ENCODE results near the gene TEX264.
"Not testable (repeated sequence)": the region's sequence is repeated elsewhere in the genome, so short reads cannot be mapped to it uniquely, and the experiment has no call there.

The TEX264 gene

DNA sequence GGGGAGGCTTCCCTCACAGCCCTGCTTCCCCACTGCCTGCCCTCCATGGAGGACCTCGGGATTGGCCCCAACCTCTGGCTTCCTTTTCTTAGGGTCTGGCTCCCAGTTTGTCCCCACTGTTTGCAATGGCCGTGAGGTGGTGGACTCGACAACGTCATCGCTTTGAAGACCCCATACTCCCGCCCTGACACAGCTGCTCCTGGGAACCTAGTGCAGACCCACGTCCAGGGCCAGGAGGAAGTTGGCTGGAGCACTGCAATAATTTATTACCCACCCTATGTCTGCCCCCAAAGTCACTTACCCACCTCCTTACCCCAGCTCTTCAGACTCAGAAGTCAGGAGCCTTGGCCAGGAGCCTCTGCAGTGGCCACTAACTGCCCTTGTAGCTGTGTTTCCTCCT is 46.9 kb downstream of the TEX264 start:
- no peak for DNase-seq

DNA sequence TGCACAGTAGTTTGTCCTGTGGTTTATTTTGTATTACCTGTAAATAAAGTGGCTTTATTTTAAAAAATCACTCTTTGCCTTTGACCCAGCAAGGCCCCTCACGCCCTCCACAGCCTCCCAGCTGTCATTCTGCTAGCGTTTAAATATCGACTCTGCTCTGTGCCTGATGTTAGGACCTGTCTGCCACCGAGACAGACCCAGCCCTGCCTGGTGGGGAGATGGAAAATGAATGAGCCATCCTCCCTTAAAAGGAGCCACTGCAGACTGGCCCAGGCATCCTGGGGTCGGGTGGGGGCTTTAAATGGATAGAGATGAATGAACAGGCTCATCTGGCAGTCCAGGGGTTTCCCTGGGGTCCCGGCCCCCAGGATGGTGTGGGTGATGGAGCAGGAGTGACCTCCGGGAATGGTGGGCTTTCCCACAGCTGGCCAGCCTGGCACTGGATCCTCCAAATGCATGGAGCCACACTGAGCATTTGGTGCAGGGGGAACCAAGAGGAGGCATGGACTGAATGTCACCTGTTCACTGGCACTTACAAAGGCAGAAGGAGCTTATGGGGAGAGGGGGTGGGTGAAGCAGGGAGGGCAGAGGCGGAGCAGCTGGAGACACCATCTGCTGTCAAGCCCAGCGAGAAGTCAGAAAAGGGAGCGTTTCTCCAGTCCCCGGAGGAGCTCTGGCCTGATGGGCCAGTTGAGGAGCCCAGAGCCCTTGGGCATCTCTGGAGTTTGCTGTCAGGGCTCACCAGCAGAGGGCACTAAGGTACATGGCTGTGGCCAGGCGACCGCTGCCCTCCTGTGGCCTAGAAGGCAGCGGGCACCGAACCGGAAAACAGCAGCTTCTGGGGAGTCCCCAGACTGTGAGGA is 47.7 kb downstream of the TEX264 start:
- DNase-seq, result peak; percentile 28

DNA sequence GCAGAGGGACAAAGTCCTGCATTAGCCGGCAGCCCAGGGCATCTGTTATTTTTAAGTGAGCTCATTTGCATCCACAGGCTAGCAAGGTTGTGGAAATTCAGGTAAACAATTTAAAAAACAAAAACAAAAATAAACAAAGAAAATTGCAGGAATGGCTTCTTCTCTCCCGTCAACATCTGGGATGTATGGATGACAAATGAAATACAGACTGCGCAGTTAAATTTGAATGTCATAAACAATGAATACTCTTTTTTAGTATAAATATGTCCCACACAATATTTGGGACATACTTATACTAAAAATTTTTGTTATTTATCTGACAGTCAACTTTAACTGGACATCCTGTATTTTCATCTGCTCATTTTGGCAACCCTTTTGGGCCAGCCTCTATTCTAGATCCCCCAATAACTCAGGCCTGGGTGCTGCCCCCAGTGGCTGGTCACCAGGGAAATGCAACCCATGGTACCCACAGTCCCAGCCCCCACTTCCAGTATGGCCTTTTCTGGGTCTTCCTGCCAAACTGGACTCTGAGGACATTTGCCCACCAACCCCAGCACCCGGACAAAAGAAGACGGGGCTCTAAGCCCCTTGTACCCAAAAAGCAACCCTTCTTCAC is 48.5 kb downstream of the TEX264 start:
- no peak for DNase-seq

DNA sequence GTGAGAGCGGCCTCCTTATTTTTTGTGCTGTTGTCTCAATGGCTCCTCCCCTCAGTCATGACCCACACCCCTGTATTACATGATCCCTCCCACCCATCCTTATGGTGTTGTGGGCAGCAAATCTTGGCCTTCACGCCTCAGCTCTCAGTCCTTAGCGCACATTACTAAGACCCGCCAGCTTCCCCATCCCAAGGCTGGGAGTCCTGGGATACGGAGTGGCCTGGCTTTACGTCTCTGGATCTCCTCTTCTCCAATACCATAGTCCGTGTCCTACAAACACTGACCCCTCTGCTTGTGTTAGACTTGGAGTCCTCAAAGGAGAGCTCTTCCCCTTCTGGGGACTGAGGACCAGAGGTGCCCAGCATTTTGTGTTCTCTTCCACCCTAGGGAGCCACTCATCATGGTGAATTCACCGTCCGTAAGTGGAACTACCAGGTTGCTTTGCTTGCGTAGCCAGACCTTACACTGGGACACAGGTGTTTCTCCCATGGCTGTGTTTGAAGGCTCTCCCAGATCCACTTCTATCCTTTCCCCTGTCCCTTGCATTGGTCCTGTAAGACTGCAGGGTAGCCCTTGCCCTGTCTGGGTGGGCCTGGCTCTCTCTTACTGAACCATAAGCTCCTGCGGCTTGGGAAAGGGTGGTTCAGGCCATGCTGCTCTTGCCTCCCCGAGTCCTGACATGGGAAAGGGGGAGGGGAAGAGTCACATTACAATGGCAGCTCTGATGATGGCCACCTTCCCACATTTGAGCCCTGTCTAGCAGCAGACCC is 49.4 kb downstream of the TEX264 start:
- no peak for DNase-seq

DNA sequence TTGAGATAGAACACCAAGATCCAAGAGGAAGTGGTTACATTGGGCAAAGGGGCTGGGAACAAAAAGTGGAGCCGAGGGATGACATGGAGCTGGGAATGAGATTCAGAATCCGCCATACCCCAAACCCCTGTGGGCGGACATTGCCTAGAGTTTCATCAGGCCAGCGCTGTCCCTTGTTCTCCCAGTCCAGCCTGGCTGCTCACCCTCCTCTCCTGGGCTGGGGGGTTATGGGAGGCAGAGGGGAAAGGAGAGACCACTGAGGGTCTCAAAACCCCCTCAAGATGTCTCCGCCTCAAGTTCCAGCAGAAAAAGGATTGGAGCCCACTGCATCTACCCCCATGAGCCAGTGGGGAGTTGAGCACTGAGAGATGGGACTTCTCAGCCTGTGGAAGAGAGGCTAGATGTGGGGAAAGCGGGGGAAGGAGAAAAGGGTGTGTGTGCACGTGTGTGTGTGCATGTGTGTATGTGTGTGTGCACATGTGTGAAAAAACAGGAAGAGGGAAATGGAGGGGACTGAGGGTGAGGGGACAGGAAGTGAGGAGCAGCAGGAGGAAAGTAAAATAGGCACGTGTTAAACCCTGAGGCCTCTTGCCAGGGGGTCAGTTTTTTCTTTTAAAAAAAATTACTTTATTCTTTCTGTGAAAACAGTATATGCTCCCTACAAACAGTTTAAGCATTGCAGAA is 50.2 kb downstream of the TEX264 start:
- DNase-seq, result no peak

DNA sequence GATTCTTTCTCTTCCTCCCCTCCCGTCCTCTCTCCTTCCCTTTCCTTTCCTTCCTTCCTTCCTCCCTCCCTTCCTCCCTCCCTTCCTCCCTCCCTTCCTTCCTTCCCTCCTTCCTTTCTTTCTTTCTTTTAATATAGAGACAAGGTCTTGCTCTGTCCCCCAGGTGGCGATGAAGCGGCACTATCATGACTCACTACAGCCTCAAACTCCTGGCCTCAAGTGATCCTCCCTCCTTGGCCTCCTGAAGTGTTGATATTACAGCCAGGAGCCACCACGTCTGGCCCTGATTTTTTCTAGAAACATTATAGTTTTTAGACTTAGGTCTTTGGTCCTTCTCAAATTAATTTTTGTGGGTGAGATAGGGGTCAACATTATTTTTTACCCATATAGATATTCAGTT is 51.3 kb downstream of the TEX264 start:
- DNase-seq, result no peak

DNA sequence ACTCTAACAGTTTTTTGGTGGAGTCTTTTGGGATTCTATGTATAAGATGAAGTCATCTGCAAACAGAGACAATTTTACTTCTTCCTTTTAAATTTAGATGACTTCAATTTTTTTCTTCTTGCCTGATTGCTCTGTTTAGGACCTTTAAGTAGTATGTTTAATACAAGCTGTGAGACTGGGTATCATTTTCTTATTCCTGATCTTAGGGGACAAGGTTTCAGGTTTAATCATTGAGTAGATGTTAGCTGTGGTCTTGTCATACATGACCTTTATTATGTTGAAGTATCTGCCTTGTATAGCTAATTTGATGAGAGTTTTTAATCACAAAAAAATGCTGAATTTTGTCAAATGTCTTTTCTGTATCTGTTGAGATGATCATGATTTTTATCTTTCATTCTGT is 56.4 kb downstream of the TEX264 start:
- DNase-seq, result no peak

DNA sequence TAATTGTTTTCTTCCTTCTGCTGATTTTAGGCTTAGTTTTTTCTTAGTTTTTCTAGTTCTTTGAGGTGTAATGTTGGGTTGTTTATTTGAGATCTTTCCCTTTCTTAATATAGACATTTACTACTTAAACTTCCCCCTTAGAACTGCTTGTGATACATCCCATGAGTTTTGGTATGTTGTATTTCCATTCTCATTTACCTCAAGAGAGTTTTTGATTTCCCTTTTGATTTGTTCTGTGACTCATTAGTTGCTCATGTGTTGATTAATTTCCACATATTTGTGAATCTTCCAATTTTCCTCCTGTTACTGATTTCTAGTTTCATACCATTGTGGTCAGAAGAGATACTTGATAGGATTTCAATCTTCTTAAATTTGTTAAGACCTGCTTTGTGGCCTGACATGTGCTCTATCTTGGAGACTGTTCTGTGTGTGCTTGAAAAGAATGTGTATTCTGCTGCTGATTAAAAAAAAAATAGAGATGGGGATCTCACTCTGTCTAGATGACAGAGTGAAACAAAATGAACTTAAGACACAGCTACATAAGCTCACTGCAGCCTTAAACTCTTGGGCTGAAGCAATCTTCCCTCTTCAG is 58.1 kb downstream of the TEX264 start:
- DNase-seq, result peak; percentile 3

DNA sequence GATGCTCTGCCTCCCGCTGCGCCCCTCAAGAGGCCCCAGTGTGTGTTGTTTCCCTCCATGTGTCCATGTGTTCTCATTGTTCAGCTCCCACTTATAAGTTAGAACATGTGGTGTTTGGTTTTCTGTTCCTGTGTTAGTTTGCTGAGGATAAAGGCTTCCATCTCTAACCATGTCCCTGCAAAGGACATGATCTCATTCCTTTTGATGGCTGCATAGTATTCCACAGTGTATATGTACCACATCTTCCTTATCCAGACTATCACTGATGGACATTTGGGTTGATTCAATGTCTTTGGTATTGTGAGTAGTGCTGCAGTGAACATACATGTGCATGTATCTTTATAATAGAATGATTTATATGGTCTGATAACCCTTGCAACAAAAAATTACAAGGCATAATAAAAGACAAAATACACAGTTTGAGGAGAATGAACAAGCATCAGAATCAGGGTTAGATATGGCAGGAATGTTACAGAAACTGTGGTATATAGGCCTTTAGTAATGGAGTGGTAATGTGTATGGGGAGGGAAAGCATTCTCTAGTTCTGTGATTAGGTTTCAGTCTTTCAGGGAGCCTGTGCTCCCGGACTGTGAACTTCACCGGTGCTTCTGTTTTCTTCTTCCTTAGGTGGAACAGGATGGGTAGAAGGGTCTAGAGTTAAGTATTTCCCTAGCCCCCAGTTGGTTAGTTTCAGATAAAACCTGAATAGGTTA is 63.0 kb downstream of the TEX264 start:
- DNase-seq, result no peak

DNA sequence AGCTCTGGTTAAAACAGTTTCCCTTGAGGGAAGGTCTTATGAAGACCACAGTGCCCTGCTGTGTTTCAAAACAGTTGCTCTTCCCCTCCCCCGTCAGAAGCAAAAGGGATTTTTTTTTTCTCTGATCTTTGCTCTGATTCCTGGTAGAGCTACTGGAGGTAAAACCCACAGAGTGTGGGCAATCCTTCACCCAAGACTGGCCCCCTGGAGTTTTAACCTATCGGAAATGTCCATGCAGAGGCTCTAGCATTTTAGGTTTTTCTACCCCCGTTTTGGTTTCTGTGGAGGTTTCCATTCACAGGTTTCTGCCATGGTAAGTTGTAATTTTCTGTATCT is 63.5 kb downstream of the TEX264 start:
- no peak for DNase-seq

DNA sequence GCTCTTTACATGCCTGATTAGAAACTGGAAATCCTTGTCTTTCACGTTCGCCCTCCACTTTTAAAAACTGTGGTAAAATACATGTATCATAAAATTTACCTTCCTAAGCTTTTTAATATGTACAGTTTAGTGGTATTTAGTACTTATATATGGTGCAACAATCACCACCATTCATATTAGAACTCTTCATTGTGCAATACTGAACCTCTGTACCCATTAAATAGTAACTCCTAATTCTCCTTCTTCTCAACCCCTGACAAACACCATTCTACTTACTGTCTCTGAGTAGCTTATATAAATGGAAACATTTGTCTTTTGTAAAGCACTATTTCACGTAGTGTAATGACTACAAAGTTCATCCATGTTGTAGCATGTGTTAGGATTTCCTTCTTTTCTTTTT is 64.0 kb downstream of the TEX264 start:
- no peak for DNase-seq

DNA sequence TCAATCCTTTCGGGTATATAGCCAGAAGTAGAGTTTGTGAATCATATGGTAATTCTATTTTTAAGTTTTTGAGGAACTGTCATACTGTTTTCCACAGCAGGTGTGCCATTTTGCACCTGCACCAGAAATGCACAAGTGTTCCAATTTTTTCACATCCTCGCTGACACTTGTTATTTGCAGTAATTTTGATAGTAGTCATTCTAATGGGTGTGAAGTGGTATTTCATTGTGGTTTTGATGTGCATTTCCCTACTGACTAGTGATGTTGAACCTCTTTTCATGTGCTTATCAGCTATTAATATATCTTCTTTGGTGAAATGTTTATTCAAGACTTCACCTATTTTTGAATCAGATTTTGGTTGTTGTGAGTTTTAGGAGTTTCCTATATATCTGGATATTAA is 64.9 kb downstream of the TEX264 start:
- DNase-seq, result no peak

DNA sequence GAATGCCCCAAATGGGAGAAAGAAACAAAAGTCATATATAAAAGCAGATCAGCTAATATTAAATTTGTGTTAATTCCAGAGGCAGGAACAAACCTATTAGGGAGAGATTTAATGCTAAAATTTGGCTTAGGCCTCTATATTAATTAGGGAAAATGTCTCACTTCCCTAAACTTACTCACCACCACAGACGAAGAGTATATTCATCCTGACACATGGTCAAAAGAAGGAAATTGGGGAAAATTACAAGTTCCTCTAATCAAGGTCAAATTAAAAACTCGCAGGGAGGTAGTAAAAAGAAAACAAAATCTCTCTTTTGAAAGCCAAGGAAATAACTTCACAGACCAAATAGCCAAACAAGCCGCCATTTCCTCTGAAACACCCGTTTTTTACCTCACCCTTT is 68.1 kb downstream of the TEX264 start:
- no peak for DNase-seq

DNA sequence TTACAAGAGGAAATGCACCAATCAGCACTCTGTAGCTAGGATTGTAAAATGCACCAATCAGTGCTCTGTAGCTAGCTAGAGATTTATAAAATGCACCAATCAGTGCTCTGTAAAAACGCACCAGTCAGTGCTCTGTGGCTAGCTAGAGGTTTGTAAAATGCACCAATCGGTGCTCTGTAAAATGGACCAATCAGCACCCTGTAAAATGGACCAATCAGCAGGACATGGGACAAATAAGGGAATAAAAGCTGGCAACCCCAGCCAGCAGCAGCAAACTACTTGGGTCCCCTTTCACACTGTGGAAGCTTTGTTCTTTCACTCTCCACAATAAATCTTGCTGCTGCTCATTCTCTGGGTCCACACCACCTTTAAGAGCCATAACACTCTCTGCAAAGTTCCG is 71.3 kb downstream of the TEX264 start:
- DNase-seq, result not testable (repeated sequence)

DNA sequence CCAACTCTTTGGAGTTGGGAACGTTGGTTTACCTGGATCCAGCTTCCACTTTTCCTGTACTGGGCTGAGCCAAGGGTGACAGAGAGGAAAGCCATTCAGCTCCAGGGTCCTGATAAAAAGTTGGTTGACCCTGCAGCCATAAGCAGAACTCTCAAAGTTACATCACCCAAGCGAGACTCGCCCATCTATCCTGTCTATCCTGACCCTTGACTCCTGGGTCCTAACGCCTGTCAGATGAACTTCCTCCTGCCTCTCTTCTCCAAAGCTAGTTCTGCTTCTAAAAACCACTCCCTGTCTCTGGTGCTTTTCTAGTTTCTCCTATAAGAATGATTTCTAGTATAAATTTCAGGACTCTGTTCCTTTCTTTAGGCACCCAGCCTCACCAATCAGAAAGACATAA is 71.9 kb downstream of the TEX264 start:
- DNase-seq, result not testable (repeated sequence)

DNA sequence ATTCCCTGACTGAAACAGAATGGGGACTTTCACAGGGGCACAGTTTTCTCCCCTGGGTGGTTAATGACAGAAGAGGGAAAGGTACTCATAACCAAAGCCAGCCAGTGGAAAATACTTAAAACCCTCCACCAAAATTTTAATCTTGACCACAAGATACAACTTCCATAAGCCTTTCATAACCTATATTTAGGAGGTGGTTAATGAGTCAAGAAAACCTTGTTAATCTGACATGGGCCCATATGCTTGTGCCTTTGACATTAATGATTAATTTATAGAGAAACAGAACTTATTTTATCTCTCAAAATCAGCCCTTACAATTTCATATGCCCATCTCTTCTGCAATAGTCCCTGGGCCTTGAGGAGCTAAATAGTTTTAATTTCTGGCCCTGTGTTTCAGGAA is 76.8 kb downstream of the TEX264 start:
- DNase-seq, result no peak

DNA sequence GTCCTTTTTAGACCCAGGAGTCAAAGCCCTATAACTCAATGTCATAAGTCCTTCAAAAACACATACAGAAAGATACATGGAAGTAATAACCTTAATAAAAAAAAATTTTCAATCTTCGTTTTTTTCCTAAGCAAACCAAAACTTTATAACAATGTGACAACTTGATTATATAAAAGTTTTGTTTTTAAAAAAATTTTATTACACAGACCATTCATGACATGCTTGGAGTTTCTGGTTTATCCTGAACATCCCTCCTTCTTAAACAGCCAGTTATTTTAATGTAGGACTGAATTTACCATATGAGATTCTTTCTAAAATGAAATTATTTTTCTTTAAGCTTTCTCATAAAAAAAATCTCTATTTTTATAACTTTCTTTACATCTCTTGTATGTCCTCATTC is 77.3 kb downstream of the TEX264 start:
- DNase-seq, result no peak

DNA sequence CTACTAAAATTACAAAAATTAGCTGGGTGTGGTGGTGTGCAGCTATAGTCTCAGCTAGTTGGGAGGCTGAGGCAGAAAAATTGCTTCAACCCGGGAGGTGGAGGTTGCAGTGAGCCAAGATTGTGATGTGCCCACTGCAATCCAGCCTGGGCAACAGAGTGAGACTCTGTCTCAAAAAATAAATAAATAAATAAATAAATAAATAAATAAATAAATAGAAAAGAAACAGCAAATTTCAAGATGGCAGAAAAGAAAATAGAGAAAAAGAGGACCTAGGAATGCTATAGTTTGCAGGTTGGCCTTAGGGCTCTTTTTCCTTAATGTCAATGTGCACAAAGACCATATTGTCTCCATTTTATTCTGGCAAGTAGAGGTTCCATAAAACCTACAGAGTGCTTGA is 79.8 kb downstream of the TEX264 start:
- DNase-seq, result no peak

DNA sequence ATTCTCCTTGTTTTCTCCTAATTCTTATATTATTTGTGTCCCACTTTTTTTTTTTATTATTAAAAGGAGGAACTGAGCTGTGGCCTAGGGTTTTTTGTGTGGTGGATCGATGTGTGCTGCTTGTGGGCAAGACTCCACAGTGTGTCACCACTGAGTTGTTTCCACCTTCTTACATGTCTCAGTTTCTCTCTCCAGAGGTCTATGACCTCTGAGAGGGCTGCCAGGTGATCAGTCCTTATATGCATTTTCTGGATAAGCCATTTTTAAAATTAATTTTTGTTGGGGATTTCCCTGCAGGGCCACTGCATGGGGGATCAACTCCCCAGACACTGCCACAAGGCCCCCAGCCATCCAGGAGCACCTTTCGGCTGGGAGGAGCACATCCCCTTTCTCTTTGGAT is 80.2 kb downstream of the TEX264 start:
- DNase-seq, result no peak
